ENCODE results near the gene SLC34A2. TPM values are rescaled to one million over a fixed set of nuclear protein-coding genes. Genes with fewer than 3 reads are reported as not detected.

The SLC34A2 gene
- polyA plus RNA-seq, 1 donor from 2014 or later: not detected

DNA sequence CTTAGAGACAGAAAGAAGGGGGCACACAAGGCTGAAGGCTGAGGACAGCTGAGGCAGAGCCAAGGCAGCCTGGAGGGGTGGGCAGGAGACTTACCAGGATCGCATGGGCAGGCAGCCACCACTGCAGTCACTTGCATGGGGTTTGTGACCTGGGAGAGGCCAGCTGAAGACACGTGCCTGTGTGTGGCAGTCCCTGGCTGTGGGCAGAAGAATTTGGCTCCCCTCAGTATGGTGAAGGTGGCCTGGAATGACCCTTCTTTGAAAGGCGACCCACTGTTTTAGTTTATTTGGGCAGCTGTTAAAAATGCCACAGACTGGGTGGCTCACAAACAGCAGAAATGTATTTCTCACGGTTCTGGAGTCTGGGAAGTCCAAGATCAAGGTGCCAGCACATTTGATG is 22.1 kb upstream of the SLC34A2 start:
- Histone ChIP-seq H3K36me3 (ENCODE audit: insufficient read depth, low read length) (no peaks in the 10 kb centered on the region), H2AFZ (ENCODE audit: low read depth, low read length) (no peak overlapping the region), H3K4me3 (ENCODE audit: low read length) (no peak overlapping the region), H3F3A (ENCODE audit: insufficient read depth, low read length, poor library complexity, severe bottlenecking) (no peaks in the 10 kb centered on the region), H3K27ac (ENCODE audit: low read length) (no peak overlapping the region), H3K9ac (ENCODE audit: low read length) (no peak overlapping the region), H4K20me1 (ENCODE audit: insufficient read depth) (no peaks in the 10 kb centered on the region), H3K27me3 (ENCODE audit: insufficient read depth, low read depth, low read length) (no peaks in the 10 kb centered on the region), H3K4me2 (ENCODE audit: low read length) (no peak overlapping the region), H3K9me3 (ENCODE audit: low read length) (no peaks in the 10 kb centered on the region), H3K79me2 (replicated peaks; ENCODE audit: insufficient read depth, low read length) (no peaks in the 10 kb centered on the region), H3K9me2 (ENCODE audit: insufficient read depth, low read length) (no peaks in the 10 kb centered on the region)
- TF ChIP-seq RAD21 (conservative IDR thresholded peaks at IDR 0.05): no peak
- TF ChIP-seq TAF1 (IDR thresholded peaks at IDR 0.05; ENCODE audit: low read depth): no peak
- no peak for TF ChIP-seq POLR2AphosphoS5 (IDR thresholded peaks at IDR 0.05)
- no peak for TF ChIP-seq MXI1 (conservative IDR thresholded peaks at IDR 0.05; ENCODE audit: poor library complexity, severe bottlenecking)
- no peak for TF ChIP-seq SMC3 (conservative IDR thresholded peaks at IDR 0.05; ENCODE audit: poor library complexity)
- TF ChIP-seq, protein P1, sequence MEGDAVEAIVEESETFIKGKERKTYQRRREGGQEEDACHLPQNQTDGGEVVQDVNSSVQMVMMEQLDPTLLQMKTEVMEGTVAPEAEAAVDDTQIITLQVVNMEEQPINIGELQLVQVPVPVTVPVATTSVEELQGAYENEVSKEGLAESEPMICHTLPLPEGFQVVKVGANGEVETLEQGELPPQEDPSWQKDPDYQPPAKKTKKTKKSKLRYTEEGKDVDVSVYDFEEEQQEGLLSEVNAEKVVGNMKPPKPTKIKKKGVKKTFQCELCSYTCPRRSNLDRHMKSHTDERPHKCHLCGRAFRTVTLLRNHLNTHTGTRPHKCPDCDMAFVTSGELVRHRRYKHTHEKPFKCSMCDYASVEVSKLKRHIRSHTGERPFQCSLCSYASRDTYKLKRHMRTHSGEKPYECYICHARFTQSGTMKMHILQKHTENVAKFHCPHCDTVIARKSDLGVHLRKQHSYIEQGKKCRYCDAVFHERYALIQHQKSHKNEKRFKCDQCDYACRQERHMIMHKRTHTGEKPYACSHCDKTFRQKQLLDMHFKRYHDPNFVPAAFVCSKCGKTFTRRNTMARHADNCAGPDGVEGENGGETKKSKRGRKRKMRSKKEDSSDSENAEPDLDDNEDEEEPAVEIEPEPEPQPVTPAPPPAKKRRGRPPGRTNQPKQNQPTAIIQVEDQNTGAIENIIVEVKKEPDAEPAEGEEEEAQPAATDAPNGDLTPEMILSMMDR (IDR thresholded peaks at IDR 0.05; ENCODE audit: poor library complexity, severe bottlenecking): no peak
- TF ChIP-seq REST (IDR thresholded peaks at IDR 0.05; ENCODE audit: borderline replicate concordance): no peak
- TF ChIP-seq EZH2 (IDR thresholded peaks at IDR 0.05; ENCODE audit: borderline replicate concordance, insufficient read depth, low read length, poor library complexity, severe bottlenecking): no peak
- TF ChIP-seq EP300 (conservative IDR thresholded peaks at IDR 0.05; ENCODE audit: poor library complexity, severe bottlenecking): no peak

DNA sequence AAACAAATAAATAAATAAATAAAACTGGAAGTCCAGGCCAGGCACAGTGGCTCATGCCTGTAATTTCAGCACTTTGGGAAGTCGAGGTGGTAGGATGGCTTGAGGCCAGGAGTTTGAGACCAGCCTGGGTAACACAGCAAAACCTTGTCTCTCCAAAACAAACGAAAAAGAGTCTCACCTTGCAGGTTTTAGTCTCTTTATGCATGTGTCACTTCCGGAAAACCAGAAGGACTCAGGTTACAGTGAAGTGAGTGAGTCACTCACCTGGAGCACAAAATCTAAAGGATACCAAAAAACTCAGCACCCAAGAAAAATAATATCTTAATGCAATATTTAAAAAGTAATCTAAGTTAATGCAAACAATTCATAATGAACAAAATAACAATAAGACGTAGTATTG is 20.1 kb upstream of the SLC34A2 start:
- no peaks in the 10 kb centered on the region for H3K36me3 ChIP-seq (ENCODE audit: insufficient read depth, low read length)
- no peak overlapping the region for H2AFZ ChIP-seq (ENCODE audit: low read depth, low read length)
- H3K9me2 ChIP-seq (ENCODE audit: insufficient read depth, low read length): no peaks in the 10 kb centered on the region
- H3K79me2 ChIP-seq (replicated peaks; ENCODE audit: insufficient read depth, low read length): no peaks in the 10 kb centered on the region
- H4K20me1 ChIP-seq (ENCODE audit: insufficient read depth): no peaks in the 10 kb centered on the region
- H3K4me3 ChIP-seq (ENCODE audit: low read length): no peak overlapping the region
- H3K27ac ChIP-seq (ENCODE audit: low read length): no peak overlapping the region
- H3K9me3 ChIP-seq (ENCODE audit: low read length): no peaks in the 10 kb centered on the region
- no peaks in the 10 kb centered on the region for H3K27me3 ChIP-seq (ENCODE audit: insufficient read depth, low read depth, low read length)
- TF ChIP-seq, protein P1 (IDR thresholded peaks at IDR 0.05; ENCODE audit: poor library complexity, severe bottlenecking): no peak
- TF ChIP-seq MXI1 (conservative IDR thresholded peaks at IDR 0.05; ENCODE audit: poor library complexity, severe bottlenecking) (no peak), TAF1 (IDR thresholded peaks at IDR 0.05; ENCODE audit: low read depth) (no peak), POLR2AphosphoS5 (IDR thresholded peaks at IDR 0.05) (no peak), SMC3 (conservative IDR thresholded peaks at IDR 0.05; ENCODE audit: poor library complexity) (no peak), RAD21 (conservative IDR thresholded peaks at IDR 0.05) (no peak), EZH2 (IDR thresholded peaks at IDR 0.05; ENCODE audit: borderline replicate concordance, insufficient read depth, low read length, poor library complexity, severe bottlenecking) (no peak), EP300 (conservative IDR thresholded peaks at IDR 0.05; ENCODE audit: poor library complexity, severe bottlenecking) (no peak), REST (IDR thresholded peaks at IDR 0.05; ENCODE audit: borderline replicate concordance) (no peak)
- no peak overlapping the region for H3K9ac ChIP-seq (ENCODE audit: low read length)
- no peaks in the 10 kb centered on the region for H3F3A ChIP-seq (ENCODE audit: insufficient read depth, low read length, poor library complexity, severe bottlenecking)
- no peak overlapping the region for H3K4me2 ChIP-seq (ENCODE audit: low read length)
